OCI-LY1 (cell line): ENCODE data around the gene ARHGEF5.
"Not testable (repeated sequence)": the region's sequence is repeated elsewhere in the genome, so short reads cannot be mapped to it uniquely, and the experiment has no call there.

Experiments
- EZH2 ChIP-seq: fragments of 200-600 bp; sonication (generic), shearing (Covaris generic); IDR thresholded peaks from 2 replicates; pipeline ENCODE4 v1.8.0; 2017; ENCODE audit warnings: borderline replicate concordance, mixed run types, mild to moderate bottlenecking, antibody characterized with exemption, low read length, moderate library complexity, mixed read lengths
- TF ChIP-seq, protein P1 (sequence below): fragments of 200-600 bp; sonication (generic), shearing (Covaris generic); IDR thresholded peaks from 2 replicates; pipeline ENCODE4 v1.5.1; 2017; ENCODE audit warnings: mild to moderate bottlenecking, antibody characterized with exemption, low read length, moderate library complexity, mixed read lengths

DNA sequence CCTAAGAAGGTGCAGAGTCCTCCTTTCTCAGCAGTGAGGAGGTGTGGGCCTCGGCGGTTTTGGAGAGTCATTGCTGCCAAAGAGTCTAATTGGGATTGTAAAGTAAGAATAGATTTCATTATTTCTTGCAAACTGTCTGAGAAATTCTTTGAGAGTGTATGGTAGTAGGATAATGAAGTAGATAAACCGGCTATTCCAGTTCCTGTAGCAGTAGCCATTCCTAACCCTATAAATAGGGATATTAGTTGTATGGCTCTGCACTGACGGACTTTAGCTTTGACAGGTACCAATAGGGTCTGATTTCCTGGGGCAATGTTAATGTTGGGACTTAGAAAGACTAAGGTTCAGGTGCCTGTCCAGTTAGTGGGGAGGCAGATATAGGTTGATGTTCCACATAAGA lies 63.7 kb downstream of the ARHGEF5 start:
- TF ChIP-seq, protein P1, sequence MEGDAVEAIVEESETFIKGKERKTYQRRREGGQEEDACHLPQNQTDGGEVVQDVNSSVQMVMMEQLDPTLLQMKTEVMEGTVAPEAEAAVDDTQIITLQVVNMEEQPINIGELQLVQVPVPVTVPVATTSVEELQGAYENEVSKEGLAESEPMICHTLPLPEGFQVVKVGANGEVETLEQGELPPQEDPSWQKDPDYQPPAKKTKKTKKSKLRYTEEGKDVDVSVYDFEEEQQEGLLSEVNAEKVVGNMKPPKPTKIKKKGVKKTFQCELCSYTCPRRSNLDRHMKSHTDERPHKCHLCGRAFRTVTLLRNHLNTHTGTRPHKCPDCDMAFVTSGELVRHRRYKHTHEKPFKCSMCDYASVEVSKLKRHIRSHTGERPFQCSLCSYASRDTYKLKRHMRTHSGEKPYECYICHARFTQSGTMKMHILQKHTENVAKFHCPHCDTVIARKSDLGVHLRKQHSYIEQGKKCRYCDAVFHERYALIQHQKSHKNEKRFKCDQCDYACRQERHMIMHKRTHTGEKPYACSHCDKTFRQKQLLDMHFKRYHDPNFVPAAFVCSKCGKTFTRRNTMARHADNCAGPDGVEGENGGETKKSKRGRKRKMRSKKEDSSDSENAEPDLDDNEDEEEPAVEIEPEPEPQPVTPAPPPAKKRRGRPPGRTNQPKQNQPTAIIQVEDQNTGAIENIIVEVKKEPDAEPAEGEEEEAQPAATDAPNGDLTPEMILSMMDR, result not testable (repeated sequence)
- TF ChIP-seq EZH2, result not testable (repeated sequence)
